Astrocyte (in vitro differentiated cells and primary cell): ENCODE results near the gene SLC37A1. TPM values are rescaled to one million over a fixed set of nuclear protein-coding genes. Genes with fewer than 3 reads are reported as not detected.

ENCODE experiments used
- DNase-seq: peaks from one replicate; pipeline ENCODE4 v3.0.0-alpha.2; 2010; ENCODE audit warnings: low read depth
- FAIRE-seq: peaks from 2 replicates; lab custom pipeline; 2011; peaks lifted over from hg19 to GRCh38; lab: Jason Lieb, UNC
- H2AFZ ChIP-seq: 2 replicates; pipeline ENCODE4 v1.6.0; 2012; ENCODE audit warnings: low read depth, low read length, inconsistent platforms
- H3K27ac ChIP-seq: 2 replicates; pipeline ENCODE4 v1.5.1; 2011; ENCODE audit warnings: low read depth, low read length, inconsistent platforms
- H3K27me3 ChIP-seq: 2 replicates; pipeline ENCODE4 v1.6.0; 2011; ENCODE audit warnings: low read length, inconsistent platforms; ENCODE audit not compliant: insufficient read depth
- H3K36me3 ChIP-seq: 2 replicates; pipeline ENCODE4 v1.5.1; 2011; ENCODE audit warnings: low read length, inconsistent platforms; ENCODE audit not compliant: insufficient read depth
- H3K4me1 ChIP-seq: 2 replicates; pipeline ENCODE4 v1.5.1; 2011; ENCODE audit warnings: low read length, inconsistent platforms; ENCODE audit not compliant: insufficient read depth
- H3K4me2 ChIP-seq: 2 replicates; pipeline ENCODE4 v1.6.0; 2012; ENCODE audit warnings: low read length, inconsistent platforms
- H3K4me3 ChIP-seq: 2 replicates; pipeline ENCODE4 v1.5.1; 2011; ENCODE audit warnings: low read depth, mild to moderate bottlenecking, low read length, inconsistent platforms; ENCODE audit not compliant: insufficient read depth
- H3K79me2 ChIP-seq: 2 replicates; pipeline ENCODE4 v1.6.0; 2012; ENCODE audit warnings: mild to moderate bottlenecking, low read length, inconsistent platforms; ENCODE audit not compliant: insufficient read depth
- H3K9ac ChIP-seq: 2 replicates; pipeline ENCODE4 v1.6.0; 2012; ENCODE audit warnings: mild to moderate bottlenecking, low read length, inconsistent platforms
- H3K9me3 ChIP-seq: 2 replicates; pipeline ENCODE4 v1.5.1; 2012; ENCODE audit warnings: low read depth, mild to moderate bottlenecking, low read length, inconsistent platforms; ENCODE audit not compliant: insufficient read depth
- H4K20me1 ChIP-seq: 2 replicates; pipeline ENCODE4 v1.6.0; 2012; ENCODE audit warnings: low read length, inconsistent platforms; ENCODE audit not compliant: insufficient read depth
- H3K27ac Mint-ChIP-seq: one replicate; pipeline ENCODE4 v1.8.0; 2021; ENCODE audit warnings: mild to moderate bottlenecking, mixed read lengths; ENCODE audit not compliant: unreplicated experiment
- H3K27me3 Mint-ChIP-seq: one replicate; pipeline ENCODE4 v1.8.0; 2021; ENCODE audit warnings: low read depth, mixed read lengths; ENCODE audit not compliant: unreplicated experiment
- H3K36me3 Mint-ChIP-seq: one replicate; pipeline ENCODE4 v1.8.0; 2021; ENCODE audit warnings: low read depth, mixed read lengths; ENCODE audit not compliant: unreplicated experiment
- H3K4me1 Mint-ChIP-seq: one replicate; pipeline ENCODE4 v1.8.0; 2021; ENCODE audit warnings: low read depth, mixed read lengths; ENCODE audit not compliant: unreplicated experiment
- H3K4me3 Mint-ChIP-seq: one replicate; pipeline ENCODE4 v1.8.0; 2021; ENCODE audit warnings: mild to moderate bottlenecking, moderate library complexity, mixed read lengths; ENCODE audit not compliant: unreplicated experiment
- H3K9me3 Mint-ChIP-seq: one replicate; pipeline ENCODE4 v1.8.0; 2021; ENCODE audit warnings: mild to moderate bottlenecking, mixed read lengths; ENCODE audit not compliant: unreplicated experiment
- CTCF ChIP-seq: IDR thresholded peaks from 2 replicates; pipeline ENCODE4 v1.5.1; 2011; ENCODE audit warnings: low read depth, mild to moderate bottlenecking, inconsistent platforms, low read length, moderate library complexity; ENCODE audit not compliant: insufficient read depth
- EZH2 ChIP-seq: IDR thresholded peaks from 2 replicates; pipeline ENCODE4 v1.6.1; 2012; ENCODE audit warnings: mild to moderate bottlenecking, low read length, inconsistent platforms; ENCODE audit not compliant: insufficient read depth
- total RNA-seq: library from RNA; stranded (reverse); gene quantifications from 2 replicates; pipeline ENCODE4 v1.2.1, GENCODE V29; 2021

SLC37A1 gene
- total RNA-seq, 1 donor from 2014 or later: 6.9 TPM

GRCh38 chr21:42591170-42591869 is 77.7 kb downstream of the SLC37A1 start:
- Histone ChIP-seq H3K36me3 (no peaks in the 10 kb centered on the region), H3K9ac (no peak overlapping the region), H4K20me1 (no peaks in the 10 kb centered on the region), H3K4me1 (no peaks in the 10 kb centered on the region), H3K27me3 (peaks cover 4% of the 10 kb centered on the region), H3K27ac (no peak overlapping the region), H2AFZ (no peak overlapping the region), H3K9me3 (no peaks in the 10 kb centered on the region), H3K4me2 (no peak overlapping the region), H3K79me2 (no peaks in the 10 kb centered on the region), H3K4me3 (no peak overlapping the region)
- H3K36me3 Mint-ChIP-seq: peaks cover 1% of the 10 kb centered on the region
- no peak overlapping the region for H3K4me3 Mint-ChIP-seq
- FAIRE-seq: no peak
- peaks cover 34% of the 10 kb centered on the region for H3K27me3 Mint-ChIP-seq
- peaks cover 4% of the 10 kb centered on the region for H3K9me3 Mint-ChIP-seq
- no peaks in the 10 kb centered on the region for H3K4me1 Mint-ChIP-seq
- TF ChIP-seq CTCF (no peak), EZH2 (no peak)
- DNase-seq: no peak
- no peak overlapping the region for H3K27ac Mint-ChIP-seq

- H3K36me3 ChIP-seq: no peaks in the 10 kb centered on the region
- DNase-seq: no peak
- no peak overlapping the region for H3K4me3 Mint-ChIP-seq
- H3K27me3 Mint-ChIP-seq: peaks cover 34% of the 10 kb centered on the region
- H3K79me2 ChIP-seq: no peaks in the 10 kb centered on the region
- H4K20me1 ChIP-seq: no peaks in the 10 kb centered on the region
- no peak overlapping the region for H3K27ac ChIP-seq
- TF ChIP-seq EZH2 (no peak), CTCF (no peak)
- H3K9me3 Mint-ChIP-seq: peaks cover 9% of the 10 kb centered on the region
- no peaks in the 10 kb centered on the region for H3K4me1 Mint-ChIP-seq
- H3K27me3 ChIP-seq: peaks cover 4% of the 10 kb centered on the region
- FAIRE-seq: no peak
- H3K4me2 ChIP-seq: no peak overlapping the region
- no peak overlapping the region for H3K9ac ChIP-seq
- H3K4me3 ChIP-seq: no peak overlapping the region
- H3K27ac Mint-ChIP-seq: no peak overlapping the region
- H3K36me3 Mint-ChIP-seq: peaks cover 1% of the 10 kb centered on the region
- no peaks in the 10 kb centered on the region for H3K4me1 ChIP-seq
- H3K9me3 ChIP-seq: no peaks in the 10 kb centered on the region
- H2AFZ ChIP-seq: no peak overlapping the region
Observed at GRCh38 chr21:42592156-42592820, 78.6 kb downstream of the SLC37A1 start.
